Ammon's horn (tissue), 1 donor: ENCODE data around the gene MBNL1.

Experiments used
- DNase-seq: peaks from one replicate; pipeline ENCODE4 v3.0.0-alpha.2; 2016; ENCODE audit warnings: low spot score

The MBNL1 gene

DNA sequence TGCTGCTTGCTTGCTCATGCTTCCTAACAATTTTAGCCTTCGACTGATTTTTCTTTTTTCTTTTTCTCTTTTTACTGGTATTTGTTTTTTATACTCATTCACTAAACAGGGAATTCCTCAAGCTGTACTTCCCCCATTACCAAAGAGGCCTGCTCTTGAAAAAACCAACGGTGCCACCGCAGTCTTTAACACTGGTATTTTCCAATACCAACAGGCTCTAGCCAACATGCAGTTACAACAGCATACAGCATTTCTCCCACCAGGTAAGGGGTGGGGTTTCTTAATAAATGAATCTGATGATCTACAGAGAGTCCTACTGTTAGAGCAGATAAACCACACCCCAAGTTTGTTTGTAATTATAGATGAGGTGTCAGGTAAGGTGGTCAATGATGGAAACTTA, 178.8 kb downstream of the MBNL1 start:
- no peak for DNase-seq

DNA sequence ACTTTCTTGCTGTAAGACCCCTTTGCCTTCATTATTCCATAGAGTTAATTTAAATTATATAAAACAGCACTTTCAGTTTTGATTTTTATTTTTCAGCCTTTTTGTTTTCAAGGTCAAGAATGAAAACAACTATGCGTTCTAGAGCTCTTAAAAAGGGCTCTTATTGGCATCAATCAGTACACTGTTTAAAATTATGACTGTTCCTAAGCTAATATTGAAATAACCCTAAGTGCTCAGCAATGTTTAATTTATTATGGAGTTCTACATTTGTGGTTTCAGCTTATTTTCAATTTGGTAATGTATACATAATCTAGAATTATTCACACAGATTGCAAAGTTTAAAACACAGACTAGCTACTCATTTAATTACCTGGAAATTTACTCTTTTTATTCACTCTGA, 179.4 kb downstream of the MBNL1 start:
- no peak for DNase-seq

DNA sequence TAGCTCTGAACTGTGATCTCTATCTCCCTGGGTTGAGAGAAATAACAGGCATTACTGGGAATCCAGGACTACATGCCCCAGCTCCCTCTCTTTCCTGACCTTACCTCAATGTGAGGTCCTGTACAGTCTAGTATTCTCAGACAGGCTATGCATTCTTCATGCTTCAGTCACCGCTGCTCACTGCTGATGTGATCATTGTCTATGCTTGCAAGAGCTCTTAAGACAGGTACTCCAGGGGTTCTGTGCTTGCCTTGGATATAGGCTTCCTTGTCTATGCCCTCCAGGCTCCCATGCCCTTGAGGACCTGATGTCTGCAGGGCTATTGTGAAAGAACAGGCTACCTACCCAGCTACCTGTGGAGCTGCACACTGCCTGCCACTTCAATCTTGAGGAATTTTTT, 183.6 kb downstream of the MBNL1 start:
- DNase-seq = no peak

DNA sequence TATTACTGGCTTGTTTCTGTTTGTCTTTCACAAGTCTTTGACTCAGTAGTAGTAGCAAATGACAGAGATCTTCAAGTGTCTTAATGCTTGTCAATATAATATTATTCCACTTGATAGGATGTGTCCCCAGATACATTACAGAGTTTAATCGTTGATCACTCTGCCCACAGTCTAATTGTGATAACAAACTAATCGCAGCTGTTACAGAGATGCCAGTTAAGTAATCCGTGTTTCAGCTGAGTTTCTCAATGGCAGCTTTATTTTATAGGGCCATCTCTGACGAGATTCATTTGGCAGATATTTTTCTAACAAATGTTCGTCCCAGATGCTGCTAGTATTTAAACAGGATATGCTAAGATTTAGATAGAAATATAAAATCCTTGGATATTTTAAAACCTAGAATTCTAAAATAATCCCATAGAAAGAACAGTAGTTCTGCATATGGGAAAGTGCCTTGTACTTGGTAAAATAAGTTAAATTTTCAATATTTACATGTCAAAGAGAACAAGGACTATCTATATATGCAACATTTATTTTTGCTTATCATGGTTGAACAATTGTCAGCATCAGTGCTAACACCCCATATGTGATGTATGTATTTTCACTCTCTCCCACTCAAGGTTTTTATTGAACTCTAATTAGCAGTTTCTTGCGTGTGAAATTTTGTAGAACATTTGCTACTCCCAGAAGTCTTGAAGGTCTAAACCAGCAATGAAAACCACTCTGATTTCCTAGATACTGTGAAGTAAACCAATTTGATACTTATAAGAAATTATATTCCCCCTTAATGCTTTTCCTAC, 185.5 kb downstream of the MBNL1 start:
- DNase-seq = no peak

DNA sequence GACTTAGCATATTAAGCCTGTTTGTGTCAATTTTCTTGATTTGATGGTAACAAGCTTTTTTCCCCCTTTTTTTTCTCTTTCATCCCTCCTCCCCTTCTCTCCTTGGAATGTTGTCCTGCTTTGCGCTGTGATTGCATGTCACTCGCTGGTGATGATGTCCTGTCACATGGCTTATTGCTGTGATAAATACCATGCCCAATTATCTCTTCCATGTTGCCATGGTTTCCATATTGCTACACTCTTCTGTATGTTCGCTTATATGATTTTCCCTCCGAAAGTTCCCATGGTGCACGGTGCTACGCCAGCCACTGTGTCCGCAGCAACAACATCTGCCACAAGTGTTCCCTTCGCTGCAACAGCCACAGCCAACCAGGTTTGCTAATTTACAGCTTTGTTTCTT, 187.3 kb downstream of the MBNL1 start:
- DNase-seq = no peak

DNA sequence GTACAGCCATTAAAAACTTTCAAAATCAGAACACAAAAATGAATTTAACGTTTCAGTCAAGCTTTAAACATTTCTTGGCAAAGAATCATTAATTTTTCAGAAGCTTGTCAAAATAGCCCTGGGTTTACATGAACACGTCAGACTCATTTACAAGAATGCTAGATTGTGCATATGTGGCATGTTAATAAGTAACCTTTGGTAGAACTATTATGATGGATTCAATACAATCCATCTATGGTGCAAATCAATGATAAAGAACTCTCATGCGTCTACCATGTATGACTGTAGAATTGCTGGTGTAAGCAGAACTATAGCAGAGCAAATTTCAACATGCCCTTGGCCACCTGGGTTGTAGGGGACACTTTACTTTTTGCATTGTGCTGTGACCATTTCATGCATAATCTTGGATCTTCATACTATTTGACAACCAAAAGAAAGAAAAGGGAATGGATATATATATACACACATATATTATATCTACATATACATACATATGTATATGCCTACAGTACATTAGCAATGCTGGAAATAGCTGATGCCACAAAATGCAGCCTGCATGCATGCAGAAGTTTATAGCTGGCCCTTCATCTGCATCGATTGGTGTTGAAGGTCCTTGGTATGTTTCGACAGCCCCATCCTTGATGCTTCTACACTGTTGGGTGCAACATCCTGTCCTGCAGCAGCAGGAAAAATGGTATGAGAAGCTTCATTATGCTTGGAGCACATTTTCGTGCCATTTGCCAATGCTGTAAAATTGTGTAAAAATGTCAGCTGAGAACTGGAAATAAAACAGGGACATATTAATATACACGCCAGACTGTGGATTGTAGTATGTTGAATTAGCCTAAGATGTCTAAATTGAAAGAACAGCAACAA, 189.0 kb downstream of the MBNL1 start:
- DNase-seq = no peak

DNA sequence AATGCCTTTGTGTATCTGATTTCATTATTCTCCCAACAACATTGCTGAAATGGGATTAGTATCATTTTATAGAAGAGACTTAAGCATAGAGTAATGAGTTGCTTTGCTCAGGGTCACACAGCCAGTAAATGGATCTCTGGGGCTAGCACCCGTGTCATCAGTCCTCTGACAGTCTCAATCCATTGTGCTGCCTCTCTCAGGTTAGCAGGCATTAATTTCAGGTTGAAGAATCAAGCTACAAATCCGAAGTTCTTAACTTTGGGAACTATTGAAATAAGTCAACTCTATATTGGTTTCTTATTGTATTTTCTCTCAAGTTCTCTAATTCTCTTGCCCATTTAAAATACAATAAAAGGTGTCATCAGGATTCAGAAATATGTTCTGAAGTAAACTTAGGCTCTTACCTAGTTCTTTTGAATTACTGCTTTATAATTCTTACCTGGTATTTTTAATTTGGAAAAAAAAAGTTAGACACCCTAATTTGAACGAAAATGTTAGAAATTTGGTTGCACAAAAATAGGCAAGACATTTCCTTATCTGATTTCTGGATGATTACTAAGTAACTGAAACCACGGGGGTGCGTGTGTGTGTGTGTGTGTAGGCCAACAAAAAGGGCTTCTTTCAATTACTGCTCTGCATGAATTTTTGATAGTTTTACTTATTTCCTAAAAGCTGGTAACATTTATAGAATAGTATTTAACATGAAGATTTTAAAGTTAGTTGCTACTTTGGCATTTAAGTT, 189.8 kb downstream of the MBNL1 start:
- no peak for DNase-seq

DNA sequence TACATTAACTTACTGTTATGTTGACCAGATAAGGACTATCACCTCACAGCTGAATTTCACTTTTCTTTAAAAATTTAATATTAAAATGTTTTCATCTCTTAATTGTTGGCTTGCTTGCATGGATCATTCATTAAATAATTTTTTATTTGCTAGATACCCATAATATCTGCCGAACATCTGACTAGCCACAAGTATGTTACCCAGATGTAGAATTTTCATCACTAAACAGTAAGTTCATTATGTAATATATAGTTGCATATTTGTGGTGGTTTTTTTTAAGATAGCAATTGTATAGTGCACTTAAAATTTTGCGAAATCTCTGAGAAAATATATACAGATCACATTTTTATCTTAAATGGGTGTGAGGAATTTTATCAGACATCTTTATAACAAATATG, 190.4 kb downstream of the MBNL1 start:
- DNase-seq = no peak

DNA sequence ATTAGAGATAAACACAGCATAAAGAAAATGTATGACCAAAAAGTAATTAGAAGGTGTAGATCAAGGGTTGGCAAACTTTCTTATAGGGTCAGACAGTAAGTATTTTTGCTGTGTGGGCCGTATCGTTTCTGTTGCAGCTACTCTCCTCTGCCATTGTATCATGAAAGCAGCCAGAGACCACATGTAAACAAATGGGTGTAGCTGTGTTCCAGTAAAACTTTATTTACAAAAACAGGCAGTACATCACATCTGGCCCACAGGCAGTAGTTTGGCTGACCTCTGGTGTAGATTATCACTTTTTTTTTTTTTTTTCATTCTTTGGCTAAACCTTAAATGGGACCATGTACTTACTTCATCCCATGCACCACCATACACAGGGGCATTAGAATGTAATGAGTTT, 190.8 kb downstream of the MBNL1 start:
- DNase-seq = no peak

DNA sequence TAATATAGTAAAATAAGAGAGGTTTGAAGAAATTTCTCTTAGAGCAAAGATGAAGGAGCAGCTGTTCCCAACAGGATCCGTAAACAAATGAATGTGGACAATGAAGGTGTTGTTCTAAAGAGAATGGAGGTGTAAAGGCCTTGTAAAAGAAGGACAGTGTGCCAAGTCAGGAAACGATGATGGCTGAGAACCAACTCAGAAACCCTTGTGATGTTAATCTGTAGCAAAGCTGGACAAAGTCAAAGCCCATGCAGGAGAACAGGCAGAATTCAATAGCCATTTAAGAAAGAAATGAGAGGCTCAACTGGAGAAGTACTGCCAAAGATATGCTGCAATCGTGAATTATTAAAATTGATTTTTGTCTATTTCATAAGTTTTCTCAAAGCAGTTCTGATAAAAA, 192.2 kb downstream of the MBNL1 start:
- DNase-seq = peak; percentile 50

DNA sequence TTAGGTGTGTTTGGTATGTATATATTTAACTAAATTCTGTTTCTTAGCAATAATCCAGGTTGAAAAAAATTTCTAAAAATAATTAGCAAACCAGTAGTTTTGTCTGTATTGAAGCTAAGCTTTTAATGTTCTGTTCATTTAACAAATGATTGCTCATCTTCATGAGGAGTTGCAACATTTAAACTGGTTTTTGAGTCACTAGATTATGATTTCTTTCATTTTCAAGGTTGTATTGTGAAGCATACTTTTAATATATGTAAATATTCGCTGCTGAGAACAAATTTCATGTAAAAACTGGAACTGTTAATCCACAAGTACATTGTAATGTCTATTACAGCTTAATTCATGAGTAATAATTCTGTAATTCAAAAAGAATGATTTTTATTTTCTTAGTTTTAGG, 192.7 kb downstream of the MBNL1 start:
- DNase-seq = no peak

DNA sequence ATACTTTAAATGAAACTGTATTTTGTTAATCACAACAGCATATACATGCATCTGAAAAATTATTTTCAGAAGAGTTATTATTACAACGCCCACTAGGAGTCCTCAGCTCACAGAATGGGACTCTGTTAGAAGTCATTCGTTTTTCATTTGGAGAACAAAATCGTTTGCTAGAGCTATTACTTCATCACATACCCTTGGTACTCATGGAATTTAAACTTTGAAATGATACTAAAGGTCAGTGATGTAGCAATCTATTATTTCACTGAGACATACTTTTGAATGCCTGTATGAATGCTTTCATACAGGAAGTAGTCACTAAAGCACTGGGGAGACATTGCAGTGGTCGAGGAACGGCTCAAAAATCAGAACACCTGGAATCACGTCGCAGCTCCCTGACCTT, 198.1 kb downstream of the MBNL1 start:
- no peak for DNase-seq

DNA sequence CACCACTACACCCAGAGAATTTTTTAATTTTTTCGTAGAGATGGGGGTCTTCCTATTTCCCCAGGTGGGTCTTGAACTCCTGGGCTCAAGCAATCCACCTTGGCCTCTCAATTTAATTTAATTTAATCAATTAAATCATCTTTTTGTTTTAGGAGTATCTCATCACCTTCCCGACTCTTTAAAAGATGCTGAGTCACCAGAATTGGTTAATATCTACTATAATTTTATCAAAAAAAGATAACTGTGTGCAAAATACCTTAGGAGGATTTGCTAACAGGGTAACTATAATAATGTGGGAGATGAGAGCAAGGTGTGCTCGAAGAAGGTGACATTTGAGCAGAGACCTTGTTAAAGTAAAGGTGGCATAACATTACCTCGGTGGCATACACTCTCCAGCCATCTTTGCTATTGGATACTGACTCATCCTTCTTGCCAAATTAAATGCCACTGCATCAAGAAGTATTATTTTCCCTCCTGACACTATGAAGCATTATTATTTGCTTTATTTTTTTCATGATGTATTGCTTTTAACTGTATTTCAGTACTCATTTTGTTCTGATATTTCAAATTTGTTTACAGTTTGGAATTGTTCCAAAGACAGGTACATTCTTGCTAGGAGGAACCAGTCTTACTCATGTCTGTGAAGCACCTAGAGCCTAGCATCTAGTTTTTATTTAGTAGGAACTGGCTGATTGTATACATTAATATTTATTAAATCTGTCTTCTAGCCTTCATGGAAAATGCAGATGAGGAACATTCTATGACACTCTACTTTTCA, 200.7 kb downstream of the MBNL1 start:
- DNase-seq = no peak

DNA sequence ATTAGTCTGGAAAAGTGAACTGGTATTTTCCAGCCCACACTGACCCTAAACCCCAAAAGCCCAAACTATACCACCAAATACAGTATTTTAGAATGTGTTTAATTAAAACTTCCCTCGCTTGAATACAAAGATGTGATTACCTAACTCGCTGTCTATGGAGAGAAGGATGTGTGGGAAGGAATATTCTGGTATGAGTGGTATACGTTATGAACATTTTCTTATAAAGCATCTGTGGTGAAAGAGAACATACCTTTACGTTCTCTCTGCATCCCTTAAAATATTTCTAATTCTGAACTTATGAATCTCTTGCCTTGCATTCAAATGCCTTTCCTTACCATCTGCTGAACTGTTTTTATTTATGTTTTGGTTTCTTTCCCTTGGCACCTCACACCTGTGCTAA, 201.4 kb downstream of the MBNL1 start:
- no peak for DNase-seq

DNA sequence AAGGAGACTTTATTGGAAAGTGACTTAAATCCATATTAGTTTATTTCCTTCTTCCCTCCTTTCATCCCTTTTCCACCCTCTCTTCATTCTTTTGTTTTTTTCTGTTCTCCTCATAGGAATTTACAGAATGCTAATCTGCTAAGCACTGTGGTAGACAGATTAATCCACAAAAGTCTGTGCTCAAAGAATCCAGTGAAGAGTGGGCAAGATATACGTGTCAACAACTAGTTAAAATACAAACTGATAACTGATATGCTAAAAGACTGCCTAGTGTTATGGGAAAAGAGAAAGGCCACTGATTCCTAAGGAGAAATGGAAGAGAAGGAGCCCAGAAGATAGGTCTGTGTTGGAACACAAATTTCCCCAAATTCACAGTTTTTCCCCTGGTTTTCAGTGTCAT, 202.2 kb downstream of the MBNL1 start:
- no peak for DNase-seq

DNA sequence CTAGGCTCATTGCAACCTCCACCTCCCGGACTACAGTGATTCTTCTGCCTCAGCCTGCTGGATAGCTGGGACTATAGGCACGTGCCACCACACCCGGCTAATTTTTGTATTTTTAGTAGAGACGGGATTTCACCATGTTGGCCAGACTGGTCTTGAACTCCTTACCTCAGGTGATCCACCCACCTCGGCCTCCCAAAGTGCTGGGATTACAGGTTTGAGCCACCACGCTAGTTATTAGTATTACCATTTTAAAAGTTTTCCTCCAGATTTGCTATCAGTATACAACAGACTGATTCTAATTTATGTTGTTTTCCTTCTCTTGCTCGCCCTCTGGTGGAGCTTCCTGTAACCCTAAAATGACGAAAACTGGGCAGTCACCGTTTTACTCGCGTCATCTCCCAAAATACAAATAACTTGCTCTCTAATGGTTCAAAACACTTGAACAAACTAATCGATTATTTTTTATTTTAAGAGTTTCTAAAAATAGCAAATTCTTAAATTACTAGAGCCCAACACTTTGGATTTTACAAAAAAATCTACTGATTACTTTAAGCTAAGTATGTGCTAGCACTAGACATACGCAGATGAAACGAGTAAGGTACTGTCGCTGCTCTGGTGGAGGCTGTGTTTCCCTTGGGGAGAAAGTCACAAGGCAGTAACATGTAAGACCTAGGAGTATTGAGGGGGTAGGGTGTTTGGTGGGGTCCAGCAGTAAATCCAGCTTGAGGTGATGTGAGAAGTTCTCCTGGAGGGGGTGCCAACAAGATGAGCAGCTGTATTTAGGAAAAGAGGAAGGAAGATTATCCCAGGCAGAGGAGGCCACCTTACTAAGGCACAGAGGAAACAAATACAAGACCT, 203.3 kb downstream of the MBNL1 start:
- peak; percentile 82 for DNase-seq

DNA sequence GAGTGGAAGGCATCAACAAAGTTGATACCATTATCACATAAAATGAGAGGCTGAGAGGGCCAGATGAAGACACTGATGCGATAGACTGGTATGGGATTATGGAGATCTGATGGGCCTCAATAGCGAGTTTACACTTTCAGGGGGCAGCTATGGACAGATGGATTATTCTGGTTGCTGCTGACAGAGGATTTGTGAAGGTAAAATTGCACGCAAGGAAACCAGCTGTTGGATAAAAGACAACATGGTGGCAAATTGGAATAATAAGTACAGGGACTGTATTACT, 203.9 kb downstream of the MBNL1 start:
- DNase-seq = no peak

DNA sequence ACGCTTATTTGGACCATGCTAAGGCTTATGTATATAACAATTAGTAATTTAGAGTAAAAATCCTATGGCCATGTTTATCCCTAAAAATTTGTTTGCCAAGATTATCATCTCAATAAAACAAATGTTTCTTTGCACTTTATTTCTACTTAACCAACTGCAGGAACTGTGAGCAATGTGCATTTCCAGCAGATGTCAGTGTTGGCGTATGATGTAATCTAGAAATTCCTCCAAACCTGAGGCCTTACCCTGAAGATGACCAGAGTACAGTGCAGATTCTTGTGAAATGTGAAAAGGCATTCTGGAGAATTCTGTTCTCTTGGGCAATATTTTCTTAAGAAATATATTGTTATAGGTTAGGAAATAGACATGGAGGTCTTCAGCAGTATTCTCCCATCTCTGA, 205.9 kb downstream of the MBNL1 start:
- DNase-seq = peak; percentile 74

DNA sequence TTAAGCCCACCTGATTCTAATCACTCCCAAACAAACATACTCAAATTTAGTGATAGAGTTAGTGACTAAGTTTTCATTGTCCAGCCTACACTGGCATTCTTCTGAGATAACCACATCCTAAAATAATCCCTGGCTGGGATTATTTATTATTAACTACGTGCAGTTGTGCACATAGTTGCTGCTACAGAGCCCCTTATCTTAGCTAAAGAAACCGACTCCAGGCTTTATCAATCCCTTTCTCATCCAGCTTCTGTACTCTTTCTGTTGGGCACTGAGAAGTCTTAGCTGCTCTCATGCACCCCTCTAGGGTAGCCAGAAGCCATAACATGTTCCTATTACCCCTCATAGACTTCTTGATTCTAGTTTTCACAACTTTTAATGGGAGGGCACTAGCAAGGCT, 208.7 kb downstream of the MBNL1 start:
- no peak for DNase-seq

DNA sequence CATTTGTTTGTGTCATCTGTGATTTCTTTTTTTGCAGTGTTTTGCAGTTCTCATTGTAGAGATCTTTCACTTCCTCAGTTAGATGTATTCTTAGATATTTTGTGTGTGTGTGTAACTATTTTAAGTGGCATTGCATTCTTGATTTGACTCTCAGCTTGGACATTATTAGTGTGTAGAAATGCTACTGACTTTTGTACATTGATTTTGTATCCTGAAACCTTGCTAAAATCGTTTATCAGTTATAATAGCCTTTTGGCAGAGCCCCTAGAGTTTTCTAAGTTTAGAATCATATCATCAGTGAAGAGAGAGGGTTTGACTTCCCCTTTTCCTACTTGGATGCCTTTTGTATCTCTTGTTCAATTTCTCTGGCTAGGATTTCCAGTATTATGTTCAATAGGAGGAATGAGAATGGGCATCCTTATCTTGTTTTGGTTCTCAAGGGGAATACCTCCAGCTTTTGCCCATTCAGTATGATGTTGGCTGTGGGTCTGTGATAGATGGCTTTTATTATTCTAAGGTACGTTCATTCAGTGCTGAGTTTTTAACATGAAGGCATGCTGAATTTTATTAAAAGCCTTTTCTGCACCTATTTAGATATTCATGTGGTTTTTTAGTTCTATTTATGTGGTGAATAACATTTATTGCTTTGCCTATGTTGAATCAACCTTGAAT, 211.7 kb downstream of the MBNL1 start:
- DNase-seq = no peak

DNA sequence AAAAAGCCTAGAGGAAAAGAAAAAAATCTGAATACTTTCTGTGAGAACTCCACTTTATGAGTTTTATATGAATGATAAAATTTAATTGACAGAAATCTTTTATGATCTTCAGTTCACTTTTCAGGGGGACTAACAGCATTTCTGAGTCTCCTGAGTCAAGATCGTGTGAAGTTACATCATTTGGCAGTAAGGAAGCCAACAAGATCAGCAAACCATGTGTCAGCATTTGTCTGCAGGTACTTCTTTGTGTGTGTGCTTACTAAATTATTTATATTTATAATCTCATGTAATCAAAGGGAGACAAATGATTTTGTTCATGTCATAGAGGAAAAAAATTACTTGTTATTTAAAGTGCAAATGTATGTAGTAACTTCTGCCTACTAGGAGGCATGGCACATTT, 217.6 kb downstream of the MBNL1 start:
- no peak for DNase-seq
